ENCODE data around the gene CCR5.

The CCR5 gene

GRCh38 chr3:46408853-46409252 lies 38.1 kb downstream of the CCR5 start:
- H3K4me1 ChIP-seq (ENCODE audit: low read depth, poor library complexity, severe bottlenecking): no peaks in the 10 kb centered on the region
- no peak overlapping the region for H3K4me3 ChIP-seq (IDR thresholded peaks at IDR 0.05; ENCODE audit: insufficient read depth, low read depth, low read length)
- no peak overlapping the region for H3K4me2 ChIP-seq
- H4K20me1 ChIP-seq (ENCODE audit: insufficient read depth): no peaks in the 10 kb centered on the region
- no peak overlapping the region for H3K27ac ChIP-seq
- no peaks in the 10 kb centered on the region for H3K27me3 ChIP-seq (ENCODE audit: insufficient read depth, low read depth)
- H3K36me3 ChIP-seq (ENCODE audit: insufficient read depth): no peaks in the 10 kb centered on the region
- TF ChIP-seq CTCF (conservative IDR thresholded peaks at IDR 0.05; ENCODE audit: low read depth, low read length): no peak
- no peak overlapping the region for H3K9ac ChIP-seq
- no peaks in the 10 kb centered on the region for H3K79me2 ChIP-seq (ENCODE audit: insufficient read depth, low read depth)
- H2AFZ ChIP-seq (ENCODE audit: low read depth): no peak overlapping the region

GRCh38 chr3:46409739-46410489 lies 39.2 kb downstream of the CCR5 start:
- Histone ChIP-seq H2AFZ (ENCODE audit: low read depth) (no peak overlapping the region), H3K27ac (no peak overlapping the region), H3K79me2 (ENCODE audit: insufficient read depth, low read depth) (no peaks in the 10 kb centered on the region), H3K36me3 (ENCODE audit: insufficient read depth) (no peaks in the 10 kb centered on the region), H3K4me2 (no peak overlapping the region), H3K27me3 (ENCODE audit: insufficient read depth, low read depth) (no peaks in the 10 kb centered on the region), H3K9ac (no peak overlapping the region), H4K20me1 (ENCODE audit: insufficient read depth) (no peaks in the 10 kb centered on the region), H3K4me3 (IDR thresholded peaks at IDR 0.05; ENCODE audit: insufficient read depth, low read depth, low read length) (no peak overlapping the region), H3K4me1 (ENCODE audit: low read depth, poor library complexity, severe bottlenecking) (peaks cover 2% of the 10 kb centered on the region)
- no peak for TF ChIP-seq CTCF (conservative IDR thresholded peaks at IDR 0.05; ENCODE audit: low read depth, low read length)

- peaks cover 10% of the 10 kb centered on the region for H3K4me1 ChIP-seq (ENCODE audit: low read depth, poor library complexity, severe bottlenecking)
- no peak overlapping the region for H3K4me3 ChIP-seq (IDR thresholded peaks at IDR 0.05; ENCODE audit: insufficient read depth, low read depth, low read length)
- H4K20me1 ChIP-seq (ENCODE audit: insufficient read depth): no peaks in the 10 kb centered on the region
- no peak overlapping the region for H3K9ac ChIP-seq
- no peaks in the 10 kb centered on the region for H3K27me3 ChIP-seq (ENCODE audit: insufficient read depth, low read depth)
- no peaks in the 10 kb centered on the region for H3K79me2 ChIP-seq (ENCODE audit: insufficient read depth, low read depth)
- no peak for TF ChIP-seq CTCF (conservative IDR thresholded peaks at IDR 0.05; ENCODE audit: low read depth, low read length)
- no peak overlapping the region for H2AFZ ChIP-seq (ENCODE audit: low read depth)
- H3K36me3 ChIP-seq (ENCODE audit: insufficient read depth): no peaks in the 10 kb centered on the region
- no peak overlapping the region for H3K27ac ChIP-seq
- no peak overlapping the region for H3K4me2 ChIP-seq
Observed at GRCh38 chr3:46410669-46411068, 39.9 kb downstream of the CCR5 start.

- no peak overlapping the region for H2AFZ ChIP-seq (ENCODE audit: low read depth)
- H3K79me2 ChIP-seq (ENCODE audit: insufficient read depth, low read depth): no peaks in the 10 kb centered on the region
- no peaks in the 10 kb centered on the region for H4K20me1 ChIP-seq (ENCODE audit: insufficient read depth)
- peaks cover 16% of the 10 kb centered on the region for H3K4me1 ChIP-seq (ENCODE audit: low read depth, poor library complexity, severe bottlenecking)
- H3K4me3 ChIP-seq (IDR thresholded peaks at IDR 0.05; ENCODE audit: insufficient read depth, low read depth, low read length): no peak overlapping the region
- H3K36me3 ChIP-seq (ENCODE audit: insufficient read depth): no peaks in the 10 kb centered on the region
- no peak overlapping the region for H3K9ac ChIP-seq
- no peak overlapping the region for H3K27ac ChIP-seq
- TF ChIP-seq CTCF (conservative IDR thresholded peaks at IDR 0.05; ENCODE audit: low read depth, low read length): no peak
- H3K4me2 ChIP-seq: no peak overlapping the region
- H3K27me3 ChIP-seq (ENCODE audit: insufficient read depth, low read depth): no peaks in the 10 kb centered on the region
Observed at GRCh38 chr3:46411271-46411670, 40.5 kb downstream of the CCR5 start.
